Panc1 (cell line): ENCODE results near the gene PCNT.

Experiments
- CTCF ChIP-seq: fragments of 450-650 bp; IDR thresholded peaks from 2 replicates; pipeline ENCODE4 v1.5.1; 2017; ENCODE audit warnings: mild to moderate bottlenecking
- POLR2AphosphoS5 ChIP-seq: IDR thresholded peaks from 2 replicates; pipeline ENCODE4 v1.6.1; 2012; ENCODE audit warnings: mild to moderate bottlenecking, low read depth, low read length, moderate library complexity
- TF ChIP-seq, protein P1 (sequence below), 2 experiments: IDR thresholded peaks; 2 replicates each; pipeline ENCODE4 v1.6.1; 2011 to 2012; ENCODE audit warnings: low read depth in 2 of 2, control low read depth in 1 of 2, low read length in 1 of 2, mild to moderate bottlenecking in 1 of 2, moderate library complexity in 1 of 2; ENCODE audit not compliant: insufficient read depth in 1 of 2

DNA sequence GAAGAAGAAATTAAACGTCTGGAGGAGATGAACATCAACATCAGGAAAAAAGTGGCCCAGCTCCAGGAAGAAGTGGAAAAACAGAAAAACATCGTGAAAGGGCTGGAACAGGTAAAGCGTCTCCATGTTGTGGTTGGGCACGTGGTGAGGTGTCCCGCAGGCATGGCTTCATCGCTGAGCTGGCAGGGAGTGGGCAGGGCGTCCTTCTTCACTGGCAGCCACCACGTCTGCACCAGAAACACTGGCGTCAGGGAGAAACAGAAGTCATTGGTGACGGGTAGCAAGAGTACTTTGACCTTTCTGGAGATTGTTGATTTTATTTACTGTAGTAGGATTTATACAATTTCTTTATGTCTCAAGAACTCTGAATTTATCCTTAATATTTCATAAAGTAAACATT lies 75.7 kb downstream of the PCNT start:
- TF ChIP-seq CTCF = no peak
- no peak for TF ChIP-seq POLR2AphosphoS5
- TF ChIP-seq, protein P1, sequence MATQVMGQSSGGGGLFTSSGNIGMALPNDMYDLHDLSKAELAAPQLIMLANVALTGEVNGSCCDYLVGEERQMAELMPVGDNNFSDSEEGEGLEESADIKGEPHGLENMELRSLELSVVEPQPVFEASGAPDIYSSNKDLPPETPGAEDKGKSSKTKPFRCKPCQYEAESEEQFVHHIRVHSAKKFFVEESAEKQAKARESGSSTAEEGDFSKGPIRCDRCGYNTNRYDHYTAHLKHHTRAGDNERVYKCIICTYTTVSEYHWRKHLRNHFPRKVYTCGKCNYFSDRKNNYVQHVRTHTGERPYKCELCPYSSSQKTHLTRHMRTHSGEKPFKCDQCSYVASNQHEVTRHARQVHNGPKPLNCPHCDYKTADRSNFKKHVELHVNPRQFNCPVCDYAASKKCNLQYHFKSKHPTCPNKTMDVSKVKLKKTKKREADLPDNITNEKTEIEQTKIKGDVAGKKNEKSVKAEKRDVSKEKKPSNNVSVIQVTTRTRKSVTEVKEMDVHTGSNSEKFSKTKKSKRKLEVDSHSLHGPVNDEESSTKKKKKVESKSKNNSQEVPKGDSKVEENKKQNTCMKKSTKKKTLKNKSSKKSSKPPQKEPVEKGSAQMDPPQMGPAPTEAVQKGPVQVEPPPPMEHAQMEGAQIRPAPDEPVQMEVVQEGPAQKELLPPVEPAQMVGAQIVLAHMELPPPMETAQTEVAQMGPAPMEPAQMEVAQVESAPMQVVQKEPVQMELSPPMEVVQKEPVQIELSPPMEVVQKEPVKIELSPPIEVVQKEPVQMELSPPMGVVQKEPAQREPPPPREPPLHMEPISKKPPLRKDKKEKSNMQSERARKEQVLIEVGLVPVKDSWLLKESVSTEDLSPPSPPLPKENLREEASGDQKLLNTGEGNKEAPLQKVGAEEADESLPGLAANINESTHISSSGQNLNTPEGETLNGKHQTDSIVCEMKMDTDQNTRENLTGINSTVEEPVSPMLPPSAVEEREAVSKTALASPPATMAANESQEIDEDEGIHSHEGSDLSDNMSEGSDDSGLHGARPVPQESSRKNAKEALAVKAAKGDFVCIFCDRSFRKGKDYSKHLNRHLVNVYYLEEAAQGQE (IDR thresholded peaks at IDR 0.05; ENCODE audit: insufficient read depth in 1 of 2, low read depth in 2 of 2, low read length in 1 of 2) = no peak
